UCSD-AML1 (cell line): ENCODE data around the gene PALM.
"Not testable (repeated sequence)": the region's sequence is repeated elsewhere in the genome, so short reads cannot be mapped to it uniquely, and the experiment has no call there.

Experiments
- DNase-seq: peaks from one replicate; lab custom pipeline; 2025; ENCODE audit not compliant: unreplicated experiment; lab: John Stamatoyannopoulos, UW

The PALM gene

GRCh38 chr19:678791-679388 is 29.8 kb upstream of the PALM start:
- DNase-seq = no peak

- peak; percentile 42 for DNase-seq
Observed at GRCh38 chr19:679418-680286, 29.1 kb upstream of the PALM start.

DNA sequence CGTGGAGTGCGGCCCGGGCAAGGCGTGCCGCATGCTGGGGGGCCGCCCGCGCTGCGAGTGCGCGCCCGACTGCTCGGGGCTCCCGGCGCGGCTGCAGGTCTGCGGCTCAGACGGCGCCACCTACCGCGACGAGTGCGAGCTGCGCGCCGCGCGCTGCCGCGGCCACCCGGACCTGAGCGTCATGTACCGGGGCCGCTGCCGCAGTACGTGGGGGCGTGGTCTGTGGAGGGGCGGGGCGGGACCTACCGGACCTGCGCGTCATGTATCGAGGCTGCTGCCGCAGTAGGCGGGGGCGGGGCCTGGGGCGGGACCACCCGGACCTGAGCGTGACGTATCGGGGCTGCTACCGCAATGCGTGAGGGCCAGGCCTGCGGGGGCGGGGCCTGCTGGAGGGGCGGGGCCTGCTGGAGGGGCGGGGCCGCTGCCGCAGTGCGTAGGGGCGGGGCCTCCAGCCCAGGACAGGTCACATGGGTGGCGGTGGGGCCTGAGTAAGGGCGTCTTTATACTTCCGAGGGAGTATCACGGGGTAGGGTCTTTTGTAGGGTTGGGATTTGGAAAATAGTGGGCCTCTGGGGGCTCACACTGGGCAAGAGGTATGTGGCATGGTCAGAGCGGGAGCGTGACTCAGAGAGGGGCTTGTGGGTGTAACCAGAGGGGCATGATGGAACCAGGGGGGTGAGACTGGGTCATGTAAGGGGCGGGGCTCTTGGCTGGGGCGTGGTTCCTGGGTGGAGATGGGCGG is 28.3 kb upstream of the PALM start:
- peak; percentile 100 for DNase-seq

- no peak for DNase-seq
Observed at GRCh38 chr19:681029-682019, 27.4 kb upstream of the PALM start.

- no peak for DNase-seq
Observed at GRCh38 chr19:682678-683320, 25.9 kb upstream of the PALM start.

GRCh38 chr19:685454-685931 is 23.2 kb upstream of the PALM start:
- no peak for DNase-seq

- DNase-seq = no peak
Observed at GRCh38 chr19:686589-687297, 22.0 kb upstream of the PALM start.

- DNase-seq = no peak
Observed at GRCh38 chr19:687569-688166, 21.1 kb upstream of the PALM start.

GRCh38 chr19:688214-688613 is 20.5 kb upstream of the PALM start:
- no peak for DNase-seq

DNA sequence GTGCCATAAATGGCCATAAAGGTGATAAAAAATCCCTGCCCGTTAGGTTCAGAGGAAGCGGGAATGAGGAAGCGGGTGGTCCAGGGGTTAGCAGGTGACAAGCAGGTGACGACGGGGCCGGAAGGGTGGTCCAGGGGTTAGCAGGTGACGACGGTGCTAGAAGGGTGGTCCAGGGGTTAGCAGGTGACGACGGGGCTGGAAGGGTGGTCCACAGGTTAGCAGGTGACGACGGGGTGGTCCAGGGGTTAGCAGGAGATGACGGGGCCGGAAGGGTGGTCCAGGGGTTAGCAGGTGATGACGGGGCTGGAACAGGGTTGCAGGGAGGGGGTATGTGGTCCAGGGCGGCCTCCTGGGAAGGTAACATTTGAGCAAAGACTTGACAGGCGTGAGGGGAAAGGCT is 19.7 kb upstream of the PALM start:
- DNase-seq = no peak

DNA sequence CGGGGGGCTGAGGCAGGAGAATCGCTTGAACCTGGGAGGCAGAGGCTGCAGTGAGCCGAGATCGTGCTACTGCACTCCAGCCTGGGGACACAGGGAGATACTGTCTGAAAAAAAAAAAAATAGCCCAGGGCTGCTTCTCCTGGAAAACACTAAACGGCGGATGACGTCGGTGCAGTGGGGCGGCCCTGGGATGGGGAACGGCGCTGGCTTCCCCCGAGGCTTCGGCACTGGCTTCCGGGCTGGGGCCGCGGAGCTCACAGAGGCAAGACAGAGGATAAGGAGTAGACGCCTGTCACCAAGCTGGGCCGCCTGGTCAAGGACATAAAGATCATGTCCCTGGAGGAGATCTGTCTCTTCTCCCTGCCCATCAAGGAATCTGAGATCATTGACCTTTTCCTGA is 18.5 kb upstream of the PALM start:
- no peak for DNase-seq

DNA sequence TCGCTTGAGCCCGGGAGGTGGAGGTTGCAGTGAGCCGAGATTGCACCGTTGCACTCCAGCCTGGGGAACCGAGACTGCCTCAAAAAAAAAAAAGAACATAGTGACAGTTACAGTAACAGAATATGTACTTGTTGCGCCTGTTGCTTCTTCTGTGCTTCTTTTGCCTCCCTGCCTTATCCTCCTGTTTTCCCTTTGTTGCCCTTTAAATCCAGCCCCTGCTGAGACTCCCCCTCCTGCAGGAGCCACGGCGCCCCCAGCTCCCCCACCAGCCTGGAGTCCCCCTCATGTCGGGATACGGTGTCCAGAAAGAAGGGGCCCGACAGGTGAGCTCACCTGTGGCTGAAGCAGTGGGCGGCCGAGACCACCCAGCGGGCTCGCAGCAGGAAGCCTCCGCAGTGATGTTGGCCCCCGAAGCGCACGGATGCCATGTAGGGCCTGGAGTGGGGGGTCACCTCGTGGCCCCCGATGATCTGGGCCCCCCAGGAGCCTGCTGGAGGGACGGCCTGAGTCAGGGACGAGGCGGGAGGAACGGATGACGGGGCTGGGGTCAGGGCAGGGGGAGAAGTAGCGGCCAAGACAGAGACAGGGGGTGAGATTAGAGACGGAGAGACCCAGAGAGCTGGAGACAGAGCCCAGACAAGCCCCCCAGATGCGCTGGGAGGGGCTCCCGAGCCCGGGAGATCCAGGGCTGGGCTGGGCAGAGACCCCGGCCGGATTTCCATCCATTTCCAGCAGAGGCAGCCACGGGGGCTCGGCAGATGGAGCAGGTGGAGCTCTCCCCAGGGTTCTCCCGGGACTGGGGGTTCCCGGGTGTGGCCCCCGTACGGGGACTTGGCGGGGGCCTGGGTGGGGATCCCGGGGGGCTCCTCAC is 14.0 kb upstream of the PALM start:
- no peak for DNase-seq

DNA sequence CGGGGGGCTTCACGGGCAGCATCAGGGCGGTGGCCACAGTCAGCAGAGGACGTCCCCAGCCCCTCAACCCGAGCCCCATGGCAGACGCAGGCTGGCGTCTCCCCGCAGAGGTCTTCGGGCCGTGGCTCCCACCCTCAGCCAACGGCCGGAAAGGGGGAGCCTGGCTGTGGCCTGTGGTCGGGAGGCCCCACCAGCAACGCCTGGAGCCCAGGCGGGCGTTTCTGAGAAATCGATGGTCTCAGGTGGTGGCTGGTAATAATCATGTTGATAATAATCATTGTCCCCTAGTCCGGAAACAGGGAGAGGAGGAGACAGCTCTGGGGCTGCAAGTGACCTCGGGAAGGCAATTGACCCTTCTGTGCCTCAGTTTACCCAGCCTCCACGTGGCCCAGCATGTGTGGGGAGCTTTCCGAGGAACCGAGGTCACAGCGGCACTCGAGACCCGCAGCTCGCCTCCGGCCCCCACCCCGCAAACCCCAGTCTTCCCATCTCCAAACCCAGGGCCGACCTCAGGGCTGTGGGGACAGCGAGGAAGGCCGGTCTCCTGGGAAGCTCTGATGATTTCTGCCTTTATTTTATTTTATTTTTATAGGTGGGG is 13.3 kb upstream of the PALM start, which contains the start of gene PRSS57:
TSS of gene PRSS57 (minus strand) at position 101 of the 598 bp plus-strand sequence. CDS start at position 79, 22 bp downstream.
- no peak for DNase-seq

- DNase-seq = not testable (repeated sequence)
Observed at GRCh38 chr19:698529-698928, 10.2 kb upstream of the PALM start.

DNA sequence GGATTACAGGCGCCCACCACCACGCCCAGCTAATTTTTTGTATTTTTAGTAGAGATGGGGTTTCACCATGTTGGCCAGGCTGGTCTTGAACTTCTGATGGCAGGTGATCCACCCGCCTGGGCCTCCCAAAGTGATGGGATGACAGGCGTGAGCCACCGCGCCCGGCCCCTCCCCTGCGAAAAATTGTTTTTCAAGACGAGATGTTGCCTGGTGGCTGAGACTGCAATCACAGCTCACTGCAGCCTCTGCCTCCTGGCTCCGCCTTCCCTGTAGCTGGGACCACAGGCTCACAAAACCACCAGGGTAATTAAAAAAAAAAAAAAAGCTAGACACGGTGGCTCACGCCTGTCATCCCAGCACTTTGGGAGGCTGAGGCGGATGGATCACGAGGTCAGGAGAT is 8.8 kb upstream of the PALM start:
- not testable (repeated sequence) for DNase-seq

DNA sequence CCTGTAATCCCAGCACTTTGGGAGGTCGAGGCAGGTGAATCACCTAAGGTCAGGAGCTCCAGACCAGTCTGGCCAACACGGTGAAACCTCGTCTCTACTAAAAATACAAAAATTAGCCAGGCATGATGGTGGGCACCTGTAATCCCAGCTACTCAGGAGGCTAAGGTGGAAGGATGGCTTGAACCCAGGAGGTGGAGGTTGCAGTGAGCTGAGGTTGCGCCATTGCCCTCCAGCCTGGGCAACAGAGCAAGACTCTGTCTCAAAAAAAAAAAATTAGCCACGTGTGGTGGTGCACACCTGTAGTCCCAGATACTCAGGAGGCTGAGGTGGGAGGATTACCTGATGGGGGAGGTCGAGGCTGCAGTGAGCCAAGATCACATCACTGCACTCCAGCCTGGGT is 5.9 kb upstream of the PALM start:
- not testable (repeated sequence) for DNase-seq

GRCh38 chr19:703329-703650 is 5.4 kb upstream of the PALM start:
- DNase-seq = no peak
